NCI-H2029 (cell line): ENCODE results near the gene CAMK1D.
"Not testable (repeated sequence)": the region's sequence is repeated elsewhere in the genome, so short reads cannot be mapped to it uniquely, and the experiment has no call there.

Experiments
- DNase-seq: peaks from one replicate; lab custom pipeline; 2025; lab: John Stamatoyannopoulos, UW

The CAMK1D gene

GRCh38 chr10:12466704-12467305 lies 117.5 kb downstream of the CAMK1D start:
- DNase-seq = no peak

- no peak for DNase-seq
These were observed 120.0 kb downstream of the CAMK1D start for GRCh38 chr10:12469345-12469744.

GRCh38 chr10:12470719-12471118 lies 121.4 kb downstream of the CAMK1D start:
- DNase-seq = no peak

GRCh38 chr10:12471135-12471534 lies 121.8 kb downstream of the CAMK1D start:
- peak; percentile 38 for DNase-seq

- DNase-seq = no peak
These were observed 124.1 kb downstream of the CAMK1D start for GRCh38 chr10:12473491-12473890.

GRCh38 chr10:12474727-12475412 lies 125.5 kb downstream of the CAMK1D start:
- DNase-seq = no peak

GRCh38 chr10:12476656-12477055 lies 127.3 kb downstream of the CAMK1D start:
- no peak for DNase-seq

GRCh38 chr10:12479437-12479844 lies 130.1 kb downstream of the CAMK1D start:
- no peak for DNase-seq

- no peak for DNase-seq
These were observed 130.6 kb downstream of the CAMK1D start for GRCh38 chr10:12479924-12480323.

- no peak for DNase-seq
These were observed 131.1 kb downstream of the CAMK1D start for GRCh38 chr10:12480440-12480839.

- DNase-seq = no peak
These were observed 132.6 kb downstream of the CAMK1D start for GRCh38 chr10:12481924-12482323.

GRCh38 chr10:12482587-12482986 lies 133.2 kb downstream of the CAMK1D start:
- no peak for DNase-seq

- peak; percentile 51 for DNase-seq
These were observed 134.9 kb downstream of the CAMK1D start for GRCh38 chr10:12484002-12484918.

- DNase-seq = no peak
These were observed 135.8 kb downstream of the CAMK1D start for GRCh38 chr10:12484941-12485805.

GRCh38 chr10:12487366-12487765 lies 138.0 kb downstream of the CAMK1D start:
- DNase-seq = no peak

GRCh38 chr10:12488626-12489025 lies 139.3 kb downstream of the CAMK1D start:
- DNase-seq = no peak

GRCh38 chr10:12489357-12489756 lies 140.0 kb downstream of the CAMK1D start:
- no peak for DNase-seq

GRCh38 chr10:12489806-12490205 lies 140.5 kb downstream of the CAMK1D start:
- DNase-seq = no peak

GRCh38 chr10:12490963-12491362 lies 141.6 kb downstream of the CAMK1D start:
- DNase-seq = no peak

- no peak for DNase-seq
These were observed 142.1 kb downstream of the CAMK1D start for GRCh38 chr10:12491491-12491890.

GRCh38 chr10:12492016-12492415 lies 142.7 kb downstream of the CAMK1D start:
- no peak for DNase-seq

GRCh38 chr10:12497046-12497445 lies 147.7 kb downstream of the CAMK1D start:
- not testable (repeated sequence) for DNase-seq
